Measurements from ENCODE around the gene MYO1H.
A peak's percentile ranks its signal among the peaks of the same experiment; 100 is the strongest.

Gene MYO1H

GRCh38 chr12:109347589-109347988 lies at the start of gene MYO1H:
Gene MYO1H, plus strand, starts transcription at chr12:109347900. Its CDS starts 61 bp downstream, at chr12:109347961.
- Histone ChIP-seq H3K27me3 (ENCODE audit: control insufficient read depth, insufficient read depth, low read length) (no peaks in the 10 kb centered on the region), H3K9me3 (ENCODE audit: control insufficient read depth, low read depth, low read length) (no peaks in the 10 kb centered on the region), H3K4me1 (ENCODE audit: control insufficient read depth, low read depth, low read length) (no peaks in the 10 kb centered on the region)

GRCh38 chr12:109299849-109300248 lies 47.9 kb upstream of the MYO1H start:
- Histone ChIP-seq H3K27me3 (ENCODE audit: control insufficient read depth, insufficient read depth, low read length) (no peaks in the 10 kb centered on the region), H3K9me3 (ENCODE audit: control insufficient read depth, low read depth, low read length) (no peaks in the 10 kb centered on the region), H3K36me3 (ENCODE audit: control insufficient read depth, low read depth, low read length) (no peaks in the 10 kb centered on the region), H3K4me3 (ENCODE audit: low read length) (no peak overlapping the region), H3K9ac (ENCODE audit: low read length) (no peak overlapping the region), H3K4me1 (ENCODE audit: control insufficient read depth, low read depth, low read length) (no peaks in the 10 kb centered on the region), H3K27ac (ENCODE audit: low read length) (no peak overlapping the region)

More at GRCh38 chr12:109347589-109347988, at the start of gene MYO1H:
- no peak within 1 kb of the TSS for H3K4me3 ChIP-seq (ENCODE audit: low read length)
- H3K36me3 ChIP-seq (ENCODE audit: control insufficient read depth, low read depth, low read length) = no peaks in the 10 kb centered on the region
- no peak within 1 kb of the TSS for H3K27ac ChIP-seq (ENCODE audit: low read length)
- H3K9ac ChIP-seq (ENCODE audit: low read length) = no peak within 1 kb of the TSS

GRCh38 chr12:109301643-109302168 lies 46.0 kb upstream of the MYO1H start:
- Histone ChIP-seq H3K4me3 (ENCODE audit: low read length) (no peak overlapping the region), H3K36me3 (ENCODE audit: control insufficient read depth, low read depth, low read length) (no peaks in the 10 kb centered on the region), H3K4me1 (ENCODE audit: control insufficient read depth, low read depth, low read length) (no peaks in the 10 kb centered on the region)

GRCh38 chr12:109302358-109302757 lies 45.3 kb upstream of the MYO1H start:
- Histone ChIP-seq H3K4me1 (ENCODE audit: control insufficient read depth, low read depth, low read length) (no peaks in the 10 kb centered on the region), H3K9ac (ENCODE audit: low read length) (no peak overlapping the region), H3K27me3 (ENCODE audit: control insufficient read depth, insufficient read depth, low read length) (peaks cover 11% of the 10 kb centered on the region), H3K36me3 (ENCODE audit: control insufficient read depth, low read depth, low read length) (no peaks in the 10 kb centered on the region), H3K27ac (ENCODE audit: low read length) (no peak overlapping the region), H3K4me3 (ENCODE audit: low read length) (no peak overlapping the region), H3K9me3 (ENCODE audit: control insufficient read depth, low read depth, low read length) (no peaks in the 10 kb centered on the region)

More at GRCh38 chr12:109301643-109302168, 46.0 kb upstream of the MYO1H start:
- H3K9ac ChIP-seq (ENCODE audit: low read length) = no peak overlapping the region
- no peaks in the 10 kb centered on the region for H3K9me3 ChIP-seq (ENCODE audit: control insufficient read depth, low read depth, low read length)
- no peak overlapping the region for H3K27ac ChIP-seq (ENCODE audit: low read length)
- H3K27me3 ChIP-seq (ENCODE audit: control insufficient read depth, insufficient read depth, low read length) = peaks cover 6% of the 10 kb centered on the region

GRCh38 chr12:109302770-109303169 lies 44.9 kb upstream of the MYO1H start:
- Histone ChIP-seq H3K9me3 (ENCODE audit: control insufficient read depth, low read depth, low read length) (no peaks in the 10 kb centered on the region), H3K27ac (ENCODE audit: low read length) (no peak overlapping the region), H3K4me3 (ENCODE audit: low read length) (no peak overlapping the region), H3K4me1 (ENCODE audit: control insufficient read depth, low read depth, low read length) (no peaks in the 10 kb centered on the region), H3K9ac (ENCODE audit: low read length) (no peak overlapping the region), H3K27me3 (ENCODE audit: control insufficient read depth, insufficient read depth, low read length) (peaks cover 15% of the 10 kb centered on the region), H3K36me3 (ENCODE audit: control insufficient read depth, low read depth, low read length) (no peaks in the 10 kb centered on the region)

- H3K27me3 ChIP-seq (ENCODE audit: control insufficient read depth, insufficient read depth, low read length) = peaks cover 28% of the 10 kb centered on the region
- H3K36me3 ChIP-seq (ENCODE audit: control insufficient read depth, low read depth, low read length) = no peaks in the 10 kb centered on the region
- H3K4me1 ChIP-seq (ENCODE audit: control insufficient read depth, low read depth, low read length) = no peaks in the 10 kb centered on the region
- H3K9me3 ChIP-seq (ENCODE audit: control insufficient read depth, low read depth, low read length) = no peaks in the 10 kb centered on the region
- no peak overlapping the region for H3K9ac ChIP-seq (ENCODE audit: low read length)
- no peak overlapping the region for H3K4me3 ChIP-seq (ENCODE audit: low read length)
- no peak overlapping the region for H3K27ac ChIP-seq (ENCODE audit: low read length)
These were observed 43.2 kb upstream of the MYO1H start for GRCh38 chr12:109304485-109304884.

- no peak overlapping the region for H3K4me3 ChIP-seq (ENCODE audit: low read length)
- H3K9me3 ChIP-seq (ENCODE audit: control insufficient read depth, low read depth, low read length) = no peaks in the 10 kb centered on the region
- peaks cover 35% of the 10 kb centered on the region for H3K27me3 ChIP-seq (ENCODE audit: control insufficient read depth, insufficient read depth, low read length)
- no peaks in the 10 kb centered on the region for H3K36me3 ChIP-seq (ENCODE audit: control insufficient read depth, low read depth, low read length)
- peaks cover 2% of the 10 kb centered on the region for H3K4me1 ChIP-seq (ENCODE audit: control insufficient read depth, low read depth, low read length)
- no peak overlapping the region for H3K9ac ChIP-seq (ENCODE audit: low read length)
- H3K27ac ChIP-seq (ENCODE audit: low read length) = no peak overlapping the region
These were observed 42.2 kb upstream of the MYO1H start for GRCh38 chr12:109305547-109305946.

GRCh38 chr12:109307051-109307450 lies 40.6 kb upstream of the MYO1H start:
- Histone ChIP-seq H3K4me3 (ENCODE audit: low read length) (no peak overlapping the region), H3K36me3 (ENCODE audit: control insufficient read depth, low read depth, low read length) (no peaks in the 10 kb centered on the region), H3K9ac (ENCODE audit: low read length) (no peak overlapping the region), H3K9me3 (ENCODE audit: control insufficient read depth, low read depth, low read length) (no peaks in the 10 kb centered on the region), H3K27me3 (ENCODE audit: control insufficient read depth, insufficient read depth, low read length) (peaks cover 50% of the 10 kb centered on the region), H3K4me1 (ENCODE audit: control insufficient read depth, low read depth, low read length) (peaks cover 4% of the 10 kb centered on the region), H3K27ac (ENCODE audit: low read length) (no peak overlapping the region)

- peak within 1 kb of the TSS; percentile 61 for H3K4me3 ChIP-seq (ENCODE audit: low read length)
- no peaks in the 10 kb centered on the region for H3K9me3 ChIP-seq (ENCODE audit: control insufficient read depth, low read depth, low read length)
- H3K4me1 ChIP-seq (ENCODE audit: control insufficient read depth, low read depth, low read length) = peaks cover 4% of the 10 kb centered on the region
- H3K9ac ChIP-seq (ENCODE audit: low read length) = no peak within 1 kb of the TSS
- no peak within 1 kb of the TSS for H3K27ac ChIP-seq (ENCODE audit: low read length)
- peaks cover 65% of the 10 kb centered on the region for H3K27me3 ChIP-seq (ENCODE audit: control insufficient read depth, insufficient read depth, low read length)
- no peaks in the 10 kb centered on the region for H3K36me3 ChIP-seq (ENCODE audit: control insufficient read depth, low read depth, low read length)
These were observed 38.9 kb upstream of the MYO1H start, which contains the start of gene FOXN4 for GRCh38 chr12:109308534-109309380. Gene FOXN4, minus strand, starts transcription at chr12:109309284. Its CDS starts 963 bp downstream, at chr12:109308321.

GRCh38 chr12:109309381-109310246 lies 38.1 kb upstream of the MYO1H start:
- Histone ChIP-seq H3K9me3 (ENCODE audit: control insufficient read depth, low read depth, low read length) (no peaks in the 10 kb centered on the region), H3K27ac (ENCODE audit: low read length) (no peak overlapping the region), H3K36me3 (ENCODE audit: control insufficient read depth, low read depth, low read length) (no peaks in the 10 kb centered on the region), H3K4me3 (ENCODE audit: low read length) (peak overlapping the region; percentile 61), H3K27me3 (ENCODE audit: control insufficient read depth, insufficient read depth, low read length) (peaks cover 65% of the 10 kb centered on the region), H3K9ac (ENCODE audit: low read length) (no peak overlapping the region), H3K4me1 (ENCODE audit: control insufficient read depth, low read depth, low read length) (peaks cover 4% of the 10 kb centered on the region)

Measured in iPS-18a (cell line).